K562 (cell line): ENCODE measurements around the gene PLAAT3. TPM values are rescaled to one million over a fixed set of nuclear protein-coding genes. Genes with fewer than 3 reads are reported as not detected.

Experiments
- ATAC-seq: fragments of 200-7000 bp; cut with Tn5 transposase; 3 replicates; pipeline ENCODE4 v1.9.1; 2020; ENCODE audit warnings: moderate library complexity
- BruUV-seq: library from RNA; stranded (reverse); fragments of 400-500 nt; replicated peaks from 2 replicates; lab custom pipeline; 2021; lab: Mats Ljungman, UMichigan
- CTCF ChIA-PET: fragments of 300-600 bp; formaldehyde crosslinking; extraction: SDS; loops from one replicate; lab custom pipeline; 2021; ENCODE audit warnings: low intra/inter-chr PET ratio; lab: Yijun Ruan, JAX
- POLR2A ChIA-PET: fragments of 300-600, 350-650 bp; sonication (Branson Sonifier 250); formaldehyde crosslinking; extraction: SDS; loops from one replicate; lab custom pipeline; 2021; ENCODE audit warnings: antibody characterized with exemption, inconsistent platforms; lab: Yijun Ruan, JAX
- DNase-seq, 4 experiments: peaks; one replicate each; pipeline versions ENCODE4 v3.0.0 to v3.0.0-alpha.2; 2011 to 2018; ENCODE audit warnings: low spot score in 3 of 4, mixed read lengths in 3 of 4; ENCODE audit errors: extremely low read depth in 1 of 4
- FAIRE-seq: peaks from 2 replicates; lab custom pipeline; 2011; peaks lifted over from hg19 to GRCh38; lab: Jason Lieb, UNC
- H2AFZ ChIP-seq: 2 replicates; pipeline ENCODE4 v1.6.0; 2011; ENCODE audit warnings: low read depth, low read length, control low read depth, inconsistent platforms
- H3K27ac ChIP-seq: fragments of 200-600 bp; 3 replicates; pipeline ENCODE4 v1.8.0; 2011; ENCODE audit warnings: low read depth, mild to moderate bottlenecking, control low read depth, inconsistent platforms, low read length, moderate library complexity, mixed read lengths; ENCODE audit errors: extremely low read depth
- H3K27me3 ChIP-seq, 2 experiments: fragments of 300-600 bp in 1 of 2; 2 replicates in 1 of 2; 3 replicates in 1 of 2; pipeline versions ENCODE4 v1.6.0 to v1.8.0; 2011; ENCODE audit warnings: inconsistent platforms in 2 of 2, low read length in 2 of 2, mild to moderate bottlenecking in 1 of 2, mixed read lengths in 1 of 2, moderate library complexity in 1 of 2; ENCODE audit not compliant: control insufficient read depth in 2 of 2, insufficient read depth in 2 of 2
- H3K36me3 ChIP-seq: fragments of 300-600 bp; 3 replicates; pipeline ENCODE4 v1.8.0; 2011; ENCODE audit warnings: mild to moderate bottlenecking, low read length, inconsistent platforms; ENCODE audit not compliant: control insufficient read depth, insufficient read depth
- H3K4me1 ChIP-seq, 2 experiments: fragments of 200-600 bp in 1 of 2; replicated peaks in 1 of 2; 2 replicates in 1 of 2; 3 replicates in 1 of 2; pipeline versions ENCODE4 v1.5.1 to v1.8.0; 2011; ENCODE audit warnings: inconsistent platforms in 2 of 2, low read length in 2 of 2, mild to moderate bottlenecking in 1 of 2, mixed read lengths in 1 of 2, moderate library complexity in 1 of 2; ENCODE audit not compliant: control insufficient read depth in 2 of 2, insufficient read depth in 2 of 2
- H3K4me2 ChIP-seq: 2 replicates; pipeline ENCODE4 v1.6.1; 2011; ENCODE audit warnings: low read length, control low read depth, inconsistent platforms, mixed read lengths; ENCODE audit not compliant: insufficient read depth
- H3K4me3 ChIP-seq: fragments of 200-600 bp; sonication (generic), shearing (Covaris generic); 2 replicates; pipeline ENCODE4 v1.5.1; 2016; ENCODE audit warnings: control low read depth, inconsistent platforms
- H3K79me2 ChIP-seq: fragments of 200-600 bp; 3 replicates; pipeline ENCODE4 v1.8.0; 2011; ENCODE audit warnings: low read length, inconsistent platforms; ENCODE audit not compliant: control insufficient read depth, insufficient read depth
- H3K9ac ChIP-seq, 2 experiments: 2 replicates each; pipeline versions ENCODE4 v1.6.0 to v1.6.1; 2011; ENCODE audit warnings: low read depth in 2 of 2, low read length in 2 of 2, control low read depth in 1 of 2, inconsistent platforms in 1 of 2, mild to moderate bottlenecking in 1 of 2, mixed read lengths in 1 of 2; ENCODE audit not compliant: insufficient read depth in 1 of 2
- H3K9me1 ChIP-seq: one replicate; pipeline ENCODE4 v1.6.0; 2011; ENCODE audit warnings: inconsistent platforms, mild to moderate bottlenecking, low read length, moderate library complexity; ENCODE audit not compliant: control insufficient read depth, insufficient read depth
- H3K9me3 ChIP-seq: replicated peaks from 2 replicates; pipeline ENCODE4 v1.5.1; 2011; ENCODE audit warnings: low read depth, low read length, inconsistent platforms; ENCODE audit not compliant: control insufficient read depth, insufficient read depth
- H4K20me1 ChIP-seq: replicated peaks from 2 replicates; pipeline ENCODE4 v1.6.1; 2011; ENCODE audit warnings: low read length, inconsistent platforms, mixed read lengths; ENCODE audit not compliant: control insufficient read depth, insufficient read depth
- BRCA1 ChIP-seq, 2 experiments: fragments of 450-650 bp in 1 of 2; sonication (generic) in 1 of 2; formaldehyde crosslinking in 1 of 2; IDR thresholded peaks; 2 replicates each; pipeline versions ENCODE4 v1.5.0 to v1.6.1; 2017 to 2020; ENCODE audit warnings: mild to moderate bottlenecking in 1 of 2, missing genetic modification reagents in 1 of 2
- GATA2 ChIP-seq: sonication (generic); formaldehyde crosslinking; IDR thresholded peaks from 2 replicates; pipeline ENCODE4 v1.4.0; 2020; ENCODE audit warnings: mild to moderate bottlenecking, missing genetic modification reagents
- NR2F6 ChIP-seq: fragments of 450-650 bp; formaldehyde crosslinking; IDR thresholded peaks from 2 replicates; pipeline ENCODE4 v1.4.0; 2020; ENCODE audit warnings: mild to moderate bottlenecking
- YY1 ChIP-seq, 3 experiments: IDR thresholded peaks; 2 replicates each; pipeline ENCODE4 v1.6.1; 2011; ENCODE audit warnings: low read length in 2 of 3, mild to moderate bottlenecking in 2 of 3, moderate library complexity in 2 of 3, borderline replicate concordance in 1 of 3, control low read depth in 1 of 3, low read depth in 1 of 3; ENCODE audit not compliant: insufficient read depth in 3 of 3, insufficient replicate concordance in 2 of 3, control insufficient read depth in 1 of 3, insufficient read length in 1 of 3; ENCODE audit errors: extremely low read depth in 1 of 3
- ZKSCAN1 ChIP-seq: fragments of 150-350 bp; IDR thresholded peaks from 2 replicates; pipeline ENCODE4 v1.6.1; 2016; ENCODE audit warnings: low read depth, low read length
- ZNF12 ChIP-seq: sonication (generic); formaldehyde crosslinking; IDR thresholded peaks from 2 replicates; pipeline ENCODE4 v1.4.0; 2020; ENCODE audit warnings: mild to moderate bottlenecking, missing genetic modification reagents
- ZNF23 ChIP-seq: fragments of 250-450 bp; sonication (Bioruptor Pico); IDR thresholded peaks from 2 replicates; pipeline ENCODE4 v1.4.0; 2020; ENCODE audit warnings: mild to moderate bottlenecking
- WGBS: fragments of 100-300 bp; shearing (Covaris generic); methylation state at CpG from one replicate; pipeline ENCODE4 v1.1.6; 2016; ENCODE audit warnings: low coverage, mixed read lengths; ENCODE audit not compliant: insufficient coverage; ENCODE audit errors: missing lambda C conversion rate; 5-methylcytosine and 5-hydroxymethylcytosine counted together
- in situ Hi-C: fragments of 300-500 bp; cut with MboI; formaldehyde crosslinking; loops from 4 replicates; pipeline ENCODE4 v1.15.0; 2018; ENCODE audit warnings: inconsistent platforms, mixed read lengths
- intact Hi-C: fragments of 100-400 bp; cut with micrococcal nuclease; formaldehyde crosslinking; loops from 2 replicates; pipeline ENCODE4 v1.14.2; 2022
- polyA plus RNA-seq, 8 experiments: library from polyadenylated mRNA; depleted of rRNA in 4 of 8; stranded (reverse) in 5 of 8; unstranded in 3 of 8; fragments of >200 nt; fragmentation: Nextera tagmentation in 2 of 8; fragmentation: Illumina TruSeq in 1 of 8; extraction: Ambion mirVana in 2 of 8; extraction: Trizol in 1 of 8; gene quantifications; 2 replicates each; pipeline versions ENCODE4 v1.2.1 to v1.2.3, GENCODE V29; 2011 to 2014; ENCODE audit warnings: inconsistent platforms in 1 of 8, missing spikeins in 1 of 8
- total RNA-seq, 7 experiments: library from RNA; depleted of rRNA in 6 of 7; stranded (reverse); fragments of >200 nt in 6 of 7; fragmentation: Illumina TruSeq in 2 of 7; extraction: Trizol in 2 of 7; gene quantifications; 2 replicates each; pipeline versions ENCODE4 v1.2.1 to v1.2.3, GENCODE V29; 2011 to 2021; ENCODE audit warnings: low replicate concordance in 1 of 7
- TF ChIP-seq, protein P1 (sequence below): fragments of 200-400 bp; formaldehyde crosslinking; IDR thresholded peaks from 2 replicates; pipeline ENCODE4 v1.6.1; 2017; ENCODE audit warnings: mild to moderate bottlenecking, low read depth, low read length, moderate library complexity
- TF ChIP-seq, protein P2 (sequence below), 2 experiments: fragments of 450-650 bp in 1 of 2; sonication (generic) in 1 of 2; formaldehyde crosslinking in 1 of 2; IDR thresholded peaks in 1 of 2; conservative IDR thresholded peaks in 1 of 2; 2 replicates each; pipeline versions ENCODE4 v1.6.1 to v1.8.1; 2016 to 2023; ENCODE audit warnings: mild to moderate bottlenecking in 2 of 2, moderate library complexity in 2 of 2, inconsistent platforms in 1 of 2, missing genetic modification reagents in 1 of 2

Gene PLAAT3
- total and polyA plus RNA-seq, 9 of the 15 experiments (the other 6 are each of a cell fraction or from before 2014, with no cell fraction given), result 0.80 to 2.7 (median 1.4) TPM

DNA sequence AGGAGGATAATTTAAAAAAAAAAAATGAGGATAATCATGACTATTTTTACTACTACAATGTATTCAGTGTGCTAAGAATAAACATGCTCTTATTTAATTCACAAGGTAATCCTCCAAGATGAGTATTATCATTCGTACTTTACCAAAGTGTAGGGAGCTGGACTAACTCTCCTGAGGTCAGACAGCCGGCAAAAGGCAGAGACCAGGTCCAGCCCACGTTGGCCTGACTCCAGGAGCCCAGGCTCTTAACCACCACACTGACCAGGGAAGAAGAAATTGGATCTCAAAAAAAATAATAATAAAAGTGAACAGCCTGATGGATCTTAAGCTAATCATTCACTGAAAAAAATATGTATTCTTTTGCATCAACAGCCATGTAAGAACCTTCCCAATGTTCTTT is 25.2 kb downstream of the PLAAT3 start (continued):
- TF ChIP-seq, protein P1, sequence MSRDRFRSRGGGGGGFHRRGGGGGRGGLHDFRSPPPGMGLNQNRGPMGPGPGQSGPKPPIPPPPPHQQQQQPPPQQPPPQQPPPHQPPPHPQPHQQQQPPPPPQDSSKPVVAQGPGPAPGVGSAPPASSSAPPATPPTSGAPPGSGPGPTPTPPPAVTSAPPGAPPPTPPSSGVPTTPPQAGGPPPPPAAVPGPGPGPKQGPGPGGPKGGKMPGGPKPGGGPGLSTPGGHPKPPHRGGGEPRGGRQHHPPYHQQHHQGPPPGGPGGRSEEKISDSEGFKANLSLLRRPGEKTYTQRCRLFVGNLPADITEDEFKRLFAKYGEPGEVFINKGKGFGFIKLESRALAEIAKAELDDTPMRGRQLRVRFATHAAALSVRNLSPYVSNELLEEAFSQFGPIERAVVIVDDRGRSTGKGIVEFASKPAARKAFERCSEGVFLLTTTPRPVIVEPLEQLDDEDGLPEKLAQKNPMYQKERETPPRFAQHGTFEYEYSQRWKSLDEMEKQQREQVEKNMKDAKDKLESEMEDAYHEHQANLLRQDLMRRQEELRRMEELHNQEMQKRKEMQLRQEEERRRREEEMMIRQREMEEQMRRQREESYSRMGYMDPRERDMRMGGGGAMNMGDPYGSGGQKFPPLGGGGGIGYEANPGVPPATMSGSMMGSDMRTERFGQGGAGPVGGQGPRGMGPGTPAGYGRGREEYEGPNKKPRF, result no peak
- no peak for TF ChIP-seq NR2F6 (CRISPR knock-in tag)
- no peak for TF ChIP-seq ZNF23 (CRISPR knock-in tag)
- no peak for TF ChIP-seq ZNF12 (CRISPR knock-in tag)
- TF ChIP-seq BRCA1 (IDR thresholded peaks at IDR 0.05), result no peak
- no peak for TF ChIP-seq BRCA1 (CRISPR knock-in tag; IDR thresholded peaks at IDR 0.05)
- TF ChIP-seq ZKSCAN1, result no peak
- TF ChIP-seq GATA2 (CRISPR knock-in tag), result no peak

DNA sequence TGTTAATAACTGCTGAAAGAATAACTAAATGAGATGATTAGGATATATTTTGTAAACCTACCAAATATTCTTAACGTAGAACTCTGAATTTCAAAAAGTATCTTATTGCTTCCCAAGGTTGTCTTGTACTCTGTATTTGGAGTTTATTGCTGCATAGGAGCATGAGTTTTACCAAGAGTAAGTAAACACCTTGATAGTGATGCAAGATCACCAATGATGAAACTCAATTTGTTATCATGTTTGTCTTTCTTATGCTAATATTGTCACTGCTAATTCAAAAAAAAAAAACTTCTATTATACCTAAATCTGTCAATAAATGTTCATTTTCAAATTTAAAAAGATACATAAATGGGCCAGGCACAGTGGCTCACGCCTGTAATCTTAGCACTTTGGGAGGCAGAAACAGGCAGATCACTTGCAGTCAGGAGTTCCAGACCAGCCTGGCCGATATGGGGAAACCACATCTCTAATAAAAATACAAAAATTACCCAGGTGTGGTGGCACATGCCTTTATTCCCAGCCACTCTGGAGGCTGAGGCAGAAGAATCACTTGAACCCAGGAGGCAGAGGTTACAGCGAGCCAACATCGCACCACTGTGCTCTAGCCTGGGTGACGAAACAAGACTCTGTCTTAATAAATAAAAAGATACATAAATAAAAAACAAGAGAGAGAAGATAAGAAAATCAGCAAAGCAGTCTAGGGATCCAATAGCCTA is 27.6 kb downstream of the PLAAT3 start:
- Histone ChIP-seq H4K20me1 (no peaks in the 10 kb centered on the region), H3K27ac (no peak overlapping the region), H3K27me3 (peaks cover 11 to 26% of the 10 kb centered on the region in 2 experiments; a peak in 3 of 5 replicates), H3K9me1 (no peaks in the 10 kb centered on the region), H3K36me3 (no peaks in the 10 kb centered on the region), H3K4me2 (no peak overlapping the region), H3K4me1 (peaks cover 0 to 10% of the 10 kb centered on the region in 2 experiments; a peak in 3 of 5 replicates), H3K9me3 (0 out of 2 replicates have a peak, but pooled peaks cover 2% of the 10 kb centered on the region), H3K9ac (no peak overlapping the region), H3K4me3 (no peak overlapping the region), H2AFZ (no peak overlapping the region), H3K79me2 (no peaks in the 10 kb centered on the region)
- TF ChIP-seq YY1 (IDR thresholded peaks at IDR 0.05; ENCODE audit: borderline replicate concordance in 1 of 3, control insufficient read depth in 1 of 3, extremely low read depth in 1 of 3, insufficient read depth in 3 of 3, insufficient read length in 1 of 3, insufficient replicate concordance in 2 of 3, low read depth in 1 of 3, low read length in 2 of 3), result no peak
- TF ChIP-seq, protein P2, sequence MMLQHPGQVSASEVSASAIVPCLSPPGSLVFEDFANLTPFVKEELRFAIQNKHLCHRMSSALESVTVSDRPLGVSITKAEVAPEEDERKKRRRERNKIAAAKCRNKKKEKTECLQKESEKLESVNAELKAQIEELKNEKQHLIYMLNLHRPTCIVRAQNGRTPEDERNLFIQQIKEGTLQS (IDR thresholded peaks at IDR 0.05), result peak; percentile 43; the same call in 1 of the 2 replicates
- TF ChIP-seq, protein P2 (CRISPR knock-in tag; conservative IDR thresholded peaks at IDR 0.05), result no peak
- CTCF ChIA-PET, result no interaction called here
- ATAC-seq (no peak), FAIRE-seq (no peak), DNase-seq (no peak)
- no TSS peak for BruUV-seq
- intact Hi-C loops, result no loop called here
- in situ Hi-C loops, result no loop called here
- WGBS, result 23% methylated on average over 6 of the region's 6 CpGs
- POLR2A ChIA-PET, result no interaction called here
